ENCODE data around the gene DNMT3B. TPM values are rescaled to one million over a fixed set of nuclear protein-coding genes. Genes with fewer than 3 reads are reported as not detected.

The DNMT3B gene
- total RNA-seq, 1 experiment from 2014 or later = 7.3 TPM

DNA sequence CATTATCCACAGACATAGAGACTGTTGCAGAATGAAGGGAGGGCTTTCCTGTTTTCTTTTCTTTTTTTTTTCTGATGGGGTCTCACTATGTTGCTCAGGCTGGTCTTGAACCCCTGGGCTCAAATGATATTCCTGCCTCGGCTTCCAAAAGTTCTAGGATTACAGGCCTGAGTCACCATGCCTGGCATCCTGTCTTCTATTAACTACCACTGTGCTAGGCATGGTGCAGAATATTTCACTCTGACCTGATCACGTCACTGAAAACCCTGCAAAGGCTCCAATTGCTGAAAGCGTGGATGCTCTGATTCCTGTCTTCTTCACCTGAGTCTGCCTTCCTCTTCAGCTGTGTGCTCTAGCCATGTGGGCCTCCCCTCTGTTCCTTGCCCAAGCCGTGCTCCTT is 8.5 kb upstream of the DNMT3B start:
- H3K9ac ChIP-seq (ENCODE audit: low read length) = no peak overlapping the region
- no peaks in the 10 kb centered on the region for H4K20me1 ChIP-seq (ENCODE audit: low read length)
- H3K9me3 ChIP-seq (ENCODE audit: low read length) = no peaks in the 10 kb centered on the region
- intact Hi-C loops (cut with micrococcal nuclease) = no loop called here
- H3K36me3 ChIP-seq (ENCODE audit: low read depth, low read length) = no peaks in the 10 kb centered on the region
- ChIA-PET POLR2A (ENCODE audit: unreplicated experiment) (interaction anchor here (0.7 kb wide), 1 partner anchor 10 kb away, joined by 3 read pairs; the partner anchor contains the start of gene COMMD7), CTCF (no interaction called here)
- ATAC-seq = no peak
- DNase-seq = no peak
- no peak overlapping the region for H3K4me3 ChIP-seq (ENCODE audit: low read length)
- H3K27ac ChIP-seq (ENCODE audit: low read length) = no peak overlapping the region
- no peak overlapping the region for H2AFZ ChIP-seq (ENCODE audit: low read length)
- H3K9me2 ChIP-seq (replicated peaks; ENCODE audit: low read length) = no peaks in the 10 kb centered on the region
- no peaks in the 10 kb centered on the region for H3F3A ChIP-seq (ENCODE audit: low read length, unreplicated experiment)
- H3K4me2 ChIP-seq (ENCODE audit: low read length) = no peak overlapping the region
- no peak for TF ChIP-seq EZH2phosphoT487 (IDR thresholded peaks at IDR 0.05; ENCODE audit: borderline replicate concordance, low read length)
- no peak for TF ChIP-seq EZH2 (IDR thresholded peaks at IDR 0.05; ENCODE audit: low read length, unreplicated experiment)
- TF ChIP-seq, protein P1, sequence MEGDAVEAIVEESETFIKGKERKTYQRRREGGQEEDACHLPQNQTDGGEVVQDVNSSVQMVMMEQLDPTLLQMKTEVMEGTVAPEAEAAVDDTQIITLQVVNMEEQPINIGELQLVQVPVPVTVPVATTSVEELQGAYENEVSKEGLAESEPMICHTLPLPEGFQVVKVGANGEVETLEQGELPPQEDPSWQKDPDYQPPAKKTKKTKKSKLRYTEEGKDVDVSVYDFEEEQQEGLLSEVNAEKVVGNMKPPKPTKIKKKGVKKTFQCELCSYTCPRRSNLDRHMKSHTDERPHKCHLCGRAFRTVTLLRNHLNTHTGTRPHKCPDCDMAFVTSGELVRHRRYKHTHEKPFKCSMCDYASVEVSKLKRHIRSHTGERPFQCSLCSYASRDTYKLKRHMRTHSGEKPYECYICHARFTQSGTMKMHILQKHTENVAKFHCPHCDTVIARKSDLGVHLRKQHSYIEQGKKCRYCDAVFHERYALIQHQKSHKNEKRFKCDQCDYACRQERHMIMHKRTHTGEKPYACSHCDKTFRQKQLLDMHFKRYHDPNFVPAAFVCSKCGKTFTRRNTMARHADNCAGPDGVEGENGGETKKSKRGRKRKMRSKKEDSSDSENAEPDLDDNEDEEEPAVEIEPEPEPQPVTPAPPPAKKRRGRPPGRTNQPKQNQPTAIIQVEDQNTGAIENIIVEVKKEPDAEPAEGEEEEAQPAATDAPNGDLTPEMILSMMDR (conservative IDR thresholded peaks at IDR 0.05; ENCODE audit: low read depth, low read length) = no peak
- H3K79me2 ChIP-seq (ENCODE audit: low read length) = no peaks in the 10 kb centered on the region
- no TSS peak for BruUV-seq (replicated peaks)
- H3K27me3 ChIP-seq (ENCODE audit: low read length) = no peaks in the 10 kb centered on the region
- peaks cover 18% of the 10 kb centered on the region for H3K4me1 ChIP-seq (ENCODE audit: insufficient read depth, low read length)

DNA sequence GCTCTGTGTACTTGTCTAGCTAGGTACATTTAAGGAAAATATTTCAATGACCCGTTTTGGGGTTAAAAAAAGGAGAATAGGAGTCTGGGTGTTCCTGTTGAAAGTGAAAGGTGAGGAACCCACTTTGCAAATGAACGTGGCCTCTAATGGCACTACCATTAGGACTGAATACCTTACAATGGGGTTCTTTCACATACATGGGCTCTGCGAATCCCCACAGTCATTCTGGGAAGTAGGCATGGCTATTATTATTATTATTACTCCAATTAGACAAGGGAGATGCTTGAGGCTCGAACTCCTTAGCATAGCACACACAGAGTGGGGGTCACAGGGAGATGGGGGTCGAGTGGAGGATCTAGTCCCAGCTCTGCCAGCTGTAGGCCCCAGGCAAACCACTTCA is 6.0 kb upstream of the DNMT3B start:
- Histone ChIP-seq H3K4me1 (ENCODE audit: insufficient read depth, low read length) (peaks cover 18% of the 10 kb centered on the region), H3K79me2 (ENCODE audit: low read length) (no peaks in the 10 kb centered on the region), H3K9ac (ENCODE audit: low read length) (no peak overlapping the region), H3K4me3 (ENCODE audit: low read length) (no peak overlapping the region), H3K4me2 (ENCODE audit: low read length) (no peak overlapping the region), H2AFZ (ENCODE audit: low read length) (no peak overlapping the region), H3K36me3 (ENCODE audit: low read depth, low read length) (no peaks in the 10 kb centered on the region), H3K27ac (ENCODE audit: low read length) (no peak overlapping the region), H4K20me1 (ENCODE audit: low read length) (no peaks in the 10 kb centered on the region), H3K9me2 (replicated peaks; ENCODE audit: low read length) (no peaks in the 10 kb centered on the region), H3K9me3 (ENCODE audit: low read length) (no peaks in the 10 kb centered on the region), H3F3A (ENCODE audit: low read length, unreplicated experiment) (no peaks in the 10 kb centered on the region), H3K27me3 (ENCODE audit: low read length) (no peaks in the 10 kb centered on the region)
- DNase-seq (no peak), ATAC-seq (no peak)
- no TSS peak for BruUV-seq (replicated peaks)
- ChIA-PET POLR2A (ENCODE audit: unreplicated experiment) (no interaction called here), CTCF (no interaction called here)
- no peak for TF ChIP-seq EZH2phosphoT487 (IDR thresholded peaks at IDR 0.05; ENCODE audit: borderline replicate concordance, low read length)
- TF ChIP-seq, protein P1 (conservative IDR thresholded peaks at IDR 0.05; ENCODE audit: low read depth, low read length) = no peak
- intact Hi-C loops (cut with micrococcal nuclease) = no loop called here

DNA sequence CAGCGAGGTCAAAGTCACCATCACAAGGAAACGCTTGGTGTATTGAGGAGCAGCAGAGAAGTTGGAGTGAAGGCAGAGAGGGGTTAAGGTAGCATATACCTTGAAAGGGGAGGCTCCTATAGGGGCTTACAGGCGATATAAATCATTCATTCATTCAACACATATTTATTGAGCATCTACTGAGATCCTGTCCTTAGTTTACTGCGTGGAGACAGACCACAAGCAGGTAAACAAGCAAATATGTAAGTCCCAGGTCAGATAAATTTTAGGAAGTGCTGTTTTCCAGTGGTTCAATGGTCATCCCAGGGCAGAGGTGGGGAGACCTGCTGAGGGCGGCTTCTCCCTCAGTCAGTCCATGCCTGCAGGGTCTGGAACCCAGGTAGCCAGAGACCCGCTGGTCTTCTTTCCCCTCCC is 761 bp upstream of the DNMT3B start:
- no peaks in the 10 kb centered on the region for H3K9me2 ChIP-seq (replicated peaks; ENCODE audit: low read length)
- no peak for DNase-seq
- no peaks in the 10 kb centered on the region for H3K27me3 ChIP-seq (ENCODE audit: low read length)
- H3K4me1 ChIP-seq (ENCODE audit: insufficient read depth, low read length) = peaks cover 12% of the 10 kb centered on the region; the same call in 1 of the 2 replicates
- H3K9me3 ChIP-seq (ENCODE audit: low read length) = no peaks in the 10 kb centered on the region
- H3K36me3 ChIP-seq (ENCODE audit: low read depth, low read length) = no peaks in the 10 kb centered on the region
- peak overlapping the region; percentile 80 for H3K4me2 ChIP-seq (ENCODE audit: low read length)
- peak overlapping the region; percentile 98 for H2AFZ ChIP-seq (ENCODE audit: low read length)
- H4K20me1 ChIP-seq (ENCODE audit: low read length) = no peaks in the 10 kb centered on the region
- H3K9ac ChIP-seq (ENCODE audit: low read length) = peak overlapping the region; percentile 80
- TF ChIP-seq EZH2 (IDR thresholded peaks at IDR 0.05; ENCODE audit: low read length, unreplicated experiment) (no peak), EZH2phosphoT487 (IDR thresholded peaks at IDR 0.05; ENCODE audit: borderline replicate concordance, low read length) (no peak)
- TF ChIP-seq, protein P1 (conservative IDR thresholded peaks at IDR 0.05; ENCODE audit: low read depth, low read length) = no peak
- peak overlapping the region; percentile 31; the same call in 1 of the 2 replicates for H3K27ac ChIP-seq (ENCODE audit: low read length)
- peak overlapping the region; percentile 98 for H3K4me3 ChIP-seq (ENCODE audit: low read length)
- BruUV-seq (replicated peaks) = no TSS peak
- peaks cover 19% of the 10 kb centered on the region for H3K79me2 ChIP-seq (ENCODE audit: low read length)
- ChIA-PET POLR2A (ENCODE audit: unreplicated experiment) (no interaction called here), CTCF (no interaction called here)
- H3F3A ChIP-seq (ENCODE audit: low read length, unreplicated experiment) = no peaks in the 10 kb centered on the region
- intact Hi-C loops (cut with micrococcal nuclease) = no loop called here
- ATAC-seq = no peak
